ENCODE data around the gene NME7.

NME7 gene

GRCh38 chr1:169117014-169117413 is 250.6 kb downstream of the NME7 start:
- DNase-seq (ENCODE audit: extremely low read depth, low read depth) = no peak
- TF ChIP-seq, protein P1, sequence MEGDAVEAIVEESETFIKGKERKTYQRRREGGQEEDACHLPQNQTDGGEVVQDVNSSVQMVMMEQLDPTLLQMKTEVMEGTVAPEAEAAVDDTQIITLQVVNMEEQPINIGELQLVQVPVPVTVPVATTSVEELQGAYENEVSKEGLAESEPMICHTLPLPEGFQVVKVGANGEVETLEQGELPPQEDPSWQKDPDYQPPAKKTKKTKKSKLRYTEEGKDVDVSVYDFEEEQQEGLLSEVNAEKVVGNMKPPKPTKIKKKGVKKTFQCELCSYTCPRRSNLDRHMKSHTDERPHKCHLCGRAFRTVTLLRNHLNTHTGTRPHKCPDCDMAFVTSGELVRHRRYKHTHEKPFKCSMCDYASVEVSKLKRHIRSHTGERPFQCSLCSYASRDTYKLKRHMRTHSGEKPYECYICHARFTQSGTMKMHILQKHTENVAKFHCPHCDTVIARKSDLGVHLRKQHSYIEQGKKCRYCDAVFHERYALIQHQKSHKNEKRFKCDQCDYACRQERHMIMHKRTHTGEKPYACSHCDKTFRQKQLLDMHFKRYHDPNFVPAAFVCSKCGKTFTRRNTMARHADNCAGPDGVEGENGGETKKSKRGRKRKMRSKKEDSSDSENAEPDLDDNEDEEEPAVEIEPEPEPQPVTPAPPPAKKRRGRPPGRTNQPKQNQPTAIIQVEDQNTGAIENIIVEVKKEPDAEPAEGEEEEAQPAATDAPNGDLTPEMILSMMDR (IDR thresholded peaks at IDR 0.05; ENCODE audit: low read depth, low read length) = no peak

DNA sequence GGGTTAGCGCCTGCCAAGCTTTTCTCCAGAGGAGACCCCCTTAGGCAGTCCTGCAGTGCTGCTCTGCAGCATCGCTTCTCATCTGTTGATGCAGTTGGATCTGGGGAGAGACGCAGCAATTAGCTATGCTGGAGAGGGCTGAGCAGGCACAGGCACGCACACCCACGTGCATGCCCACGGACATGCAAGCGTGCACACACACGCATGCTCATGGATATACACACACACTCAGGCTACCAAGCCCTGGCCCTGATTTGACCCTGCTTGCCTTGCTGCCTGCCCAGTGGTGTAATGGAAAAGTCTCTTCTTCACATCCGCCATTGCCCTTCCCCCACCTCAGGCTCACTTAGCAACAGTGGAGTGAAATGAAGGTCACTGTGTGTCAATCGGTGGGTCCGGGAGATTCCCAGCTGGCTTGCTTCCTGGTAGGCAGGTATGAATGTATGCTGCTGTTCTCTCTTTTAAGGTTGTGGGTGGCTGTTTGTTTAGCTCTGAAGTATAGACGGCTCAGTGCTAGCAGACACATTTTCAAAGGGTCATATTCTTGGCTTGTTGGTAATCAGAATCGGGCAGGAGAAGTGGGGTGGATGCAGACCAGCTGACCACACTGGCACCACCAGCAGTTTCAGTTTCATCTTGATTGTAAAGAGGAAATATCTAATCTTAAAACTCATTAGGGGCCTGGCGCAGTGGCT is 251.6 kb downstream of the NME7 start:
- DNase-seq (ENCODE audit: extremely low read depth, low read depth) = no peak
- TF ChIP-seq, protein P1 (IDR thresholded peaks at IDR 0.05; ENCODE audit: low read depth, low read length) = no peak

- TF ChIP-seq, protein P1 (IDR thresholded peaks at IDR 0.05; ENCODE audit: low read depth, low read length) = no peak
- DNase-seq (ENCODE audit: extremely low read depth, low read depth) = no peak
These were observed 253.9 kb downstream of the NME7 start for GRCh38 chr1:169113613-169114119.

DNA sequence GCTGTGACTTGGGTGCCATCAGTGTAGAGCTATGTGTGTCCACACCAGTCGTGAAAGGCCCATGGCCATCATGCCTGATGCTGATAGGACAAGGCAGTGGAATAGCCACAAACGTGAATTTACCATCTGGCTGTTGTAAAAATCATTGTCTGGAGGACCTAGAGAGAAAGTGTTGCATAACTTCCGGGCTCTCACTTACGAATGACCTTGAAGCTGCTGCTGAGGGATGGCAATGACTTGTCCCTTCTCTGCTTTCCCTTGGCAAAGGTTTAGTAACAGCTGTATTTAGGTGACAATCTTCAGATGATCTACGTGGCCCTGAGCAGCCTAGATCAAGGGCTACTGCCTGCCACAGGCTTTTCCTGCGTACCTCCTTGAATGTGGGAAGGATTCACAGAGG is 255.4 kb downstream of the NME7 start:
- no peak for DNase-seq (ENCODE audit: extremely low read depth, low read depth)
- TF ChIP-seq, protein P1 (IDR thresholded peaks at IDR 0.05; ENCODE audit: low read depth, low read length) = no peak

GRCh38 chr1:169111472-169111871 is 256.1 kb downstream of the NME7 start:
- TF ChIP-seq, protein P1 (IDR thresholded peaks at IDR 0.05; ENCODE audit: low read depth, low read length) = no peak
- DNase-seq (ENCODE audit: extremely low read depth, low read depth) = no peak

DNA sequence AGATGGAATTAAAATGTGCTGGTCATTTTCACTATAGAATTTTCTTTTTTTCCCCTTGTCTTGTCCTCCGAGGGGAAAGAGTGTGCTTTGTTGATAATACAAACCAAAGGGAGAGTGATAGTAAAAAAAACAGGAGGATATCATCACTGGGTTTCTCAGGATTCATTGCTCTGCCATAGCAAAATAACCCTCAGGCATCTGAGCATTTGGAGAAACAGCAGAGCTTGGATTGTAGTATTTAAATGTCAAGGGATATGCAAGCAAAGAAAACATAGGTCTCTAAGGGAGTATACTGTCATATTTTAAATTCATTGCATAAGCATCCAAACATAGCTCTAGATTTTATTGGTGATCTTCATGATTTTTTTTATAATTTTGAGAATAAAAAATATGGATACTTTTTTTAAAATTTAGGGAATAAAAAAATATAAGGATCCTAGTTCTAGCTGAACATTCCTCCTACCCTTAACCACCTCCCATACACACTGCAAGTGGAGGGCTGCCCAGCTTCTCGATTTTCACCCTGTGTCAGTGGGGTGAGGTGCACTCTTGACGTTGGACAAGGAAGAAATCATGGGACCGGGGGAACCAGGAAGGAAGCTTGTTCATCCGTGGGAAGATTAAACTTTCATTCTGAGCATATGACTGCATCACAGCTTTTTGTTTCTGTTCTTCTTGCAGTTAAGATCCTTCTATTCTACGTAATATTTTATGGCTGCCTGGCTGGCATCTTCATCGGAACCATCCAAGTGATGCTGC is 256.7 kb downstream of the NME7 start:
- DNase-seq (ENCODE audit: extremely low read depth, low read depth) = no peak

More for the DNA sequence above, 256.7 kb downstream of the NME7 start:
- TF ChIP-seq, protein P1 (IDR thresholded peaks at IDR 0.05; ENCODE audit: low read depth, low read length) = no peak

All from AG09319 (cell line).